HCT116 (cell line): ENCODE results near the gene PDE4D.

Experiments
- CEBPB ChIP-seq: IDR thresholded peaks from 2 replicates; pipeline ENCODE4 v1.6.1; 2012; ENCODE audit warnings: low read depth
- CTCF ChIP-seq, 3 experiments: fragments of 200-600 bp in 1 of 3; sonication (generic) in 1 of 3; IDR thresholded peaks in 2 of 3; conservative IDR thresholded peaks in 1 of 3; 2 replicates each; pipeline ENCODE4 v1.5.1; 2012 to 2017; ENCODE audit warnings: low read depth in 2 of 3, low read length in 2 of 3, antibody characterized with exemption in 1 of 3, borderline replicate concordance in 1 of 3, control low read depth in 1 of 3, mild to moderate bottlenecking in 1 of 3, mixed read lengths in 1 of 3, mixed run types in 1 of 3, moderate library complexity in 1 of 3; ENCODE audit not compliant: insufficient read depth in 1 of 3
- POLR2A ChIP-seq: IDR thresholded peaks from 2 replicates; pipeline ENCODE4 v1.7.0; 2011; ENCODE audit warnings: borderline replicate concordance; ENCODE audit not compliant: insufficient read depth, insufficient read length; ENCODE audit errors: extremely low read depth
- POLR2AphosphoS5 ChIP-seq: IDR thresholded peaks from 2 replicates; pipeline ENCODE4 v1.6.1; 2011; ENCODE audit warnings: mild to moderate bottlenecking, low read depth, low read length, moderate library complexity
- REST ChIP-seq: IDR thresholded peaks from 2 replicates; pipeline ENCODE4 v1.6.1; 2012; ENCODE audit warnings: low read depth

GRCh38 chr5:59275510-59276324 is 617.8 kb downstream of the PDE4D start:
- TF ChIP-seq POLR2A (no peak), POLR2AphosphoS5 (no peak), CTCF (IDR thresholded peaks at IDR 0.05 in 2 of 3, conservative IDR thresholded peaks at IDR 0.05 in 1 of 3; ENCODE audit: borderline replicate concordance in 1 of 3, insufficient read depth in 1 of 3, low read depth in 2 of 3, low read length in 2 of 3) (no peak), CEBPB (no peak), REST (no peak)
